ENCODE measurements around the gene TSN.

The TSN gene

GRCh38 chr2:121793816-121794215 lies 38.4 kb downstream of the TSN start:
- H3K4me1 ChIP-seq (ENCODE audit: insufficient read depth, low read length, poor library complexity, severe bottlenecking): no peaks in the 10 kb centered on the region
- no peaks in the 10 kb centered on the region for H3K9me3 ChIP-seq (ENCODE audit: insufficient read depth, low read depth, low read length)
- no peaks in the 10 kb centered on the region for H3K79me2 ChIP-seq (ENCODE audit: insufficient read depth, low read length)
- H3K27me3 ChIP-seq (ENCODE audit: insufficient read depth, low read length, poor library complexity, severe bottlenecking): peaks cover 4% of the 10 kb centered on the region
- no peak overlapping the region for H3K4me3 ChIP-seq (ENCODE audit: low read length, poor library complexity, severe bottlenecking)
- no peaks in the 10 kb centered on the region for H3K9me2 ChIP-seq (replicated peaks; ENCODE audit: low read depth, low read length)
- no peak for TF ChIP-seq CTCF (conservative IDR thresholded peaks at IDR 0.05; ENCODE audit: low read length)
- TF ChIP-seq EZH2phosphoT487 (IDR thresholded peaks at IDR 0.05; ENCODE audit: borderline replicate concordance): no peak
- no peaks in the 10 kb centered on the region for H3F3A ChIP-seq (ENCODE audit: low read depth)
- no peaks in the 10 kb centered on the region for H3K36me3 ChIP-seq (ENCODE audit: insufficient read depth, low read length)
- no peaks in the 10 kb centered on the region for H4K20me1 ChIP-seq (ENCODE audit: insufficient read depth, low read length, poor library complexity, severe bottlenecking)
- H2AFZ ChIP-seq (ENCODE audit: low read length): no peak overlapping the region
- H3K9ac ChIP-seq (ENCODE audit: low read depth, low read length, poor library complexity, severe bottlenecking): no peak overlapping the region
- no peak overlapping the region for H3K4me2 ChIP-seq (ENCODE audit: low read depth, low read length, poor library complexity, severe bottlenecking)

DNA sequence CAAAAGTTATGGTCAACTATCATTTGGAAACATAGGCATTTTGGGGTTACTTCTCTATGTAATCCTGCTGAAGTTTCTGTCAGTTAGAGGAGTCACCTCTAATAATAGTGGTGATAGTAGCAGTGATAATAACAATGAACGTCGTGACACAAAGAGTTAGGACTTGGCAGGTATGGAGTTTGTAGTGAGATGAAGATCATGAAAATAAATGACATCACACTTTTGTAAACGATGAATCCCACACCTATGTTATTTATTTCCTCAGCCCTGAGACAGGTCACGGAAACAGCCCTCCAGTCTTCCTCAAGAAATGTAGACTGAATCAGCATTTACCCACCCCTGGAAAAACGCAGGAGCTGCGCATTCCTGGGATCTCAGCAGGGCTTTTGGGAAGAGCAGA lies 38.8 kb downstream of the TSN start:
- Histone ChIP-seq H3K36me3 (ENCODE audit: insufficient read depth, low read length) (no peaks in the 10 kb centered on the region), H2AFZ (ENCODE audit: low read length) (no peak overlapping the region), H3F3A (ENCODE audit: low read depth) (no peaks in the 10 kb centered on the region), H3K9me3 (ENCODE audit: insufficient read depth, low read depth, low read length) (no peaks in the 10 kb centered on the region), H3K4me1 (ENCODE audit: insufficient read depth, low read length, poor library complexity, severe bottlenecking) (no peaks in the 10 kb centered on the region), H3K4me2 (ENCODE audit: low read depth, low read length, poor library complexity, severe bottlenecking) (no peak overlapping the region), H3K9me2 (replicated peaks; ENCODE audit: low read depth, low read length) (no peaks in the 10 kb centered on the region), H3K9ac (ENCODE audit: low read depth, low read length, poor library complexity, severe bottlenecking) (no peak overlapping the region), H3K27me3 (ENCODE audit: insufficient read depth, low read length, poor library complexity, severe bottlenecking) (peaks cover 4% of the 10 kb centered on the region), H3K4me3 (ENCODE audit: low read length, poor library complexity, severe bottlenecking) (no peak overlapping the region), H3K79me2 (ENCODE audit: insufficient read depth, low read length) (no peaks in the 10 kb centered on the region), H4K20me1 (ENCODE audit: insufficient read depth, low read length, poor library complexity, severe bottlenecking) (no peaks in the 10 kb centered on the region)
- TF ChIP-seq CTCF (conservative IDR thresholded peaks at IDR 0.05; ENCODE audit: low read length) (no peak), EZH2phosphoT487 (IDR thresholded peaks at IDR 0.05; ENCODE audit: borderline replicate concordance) (no peak)

DNA sequence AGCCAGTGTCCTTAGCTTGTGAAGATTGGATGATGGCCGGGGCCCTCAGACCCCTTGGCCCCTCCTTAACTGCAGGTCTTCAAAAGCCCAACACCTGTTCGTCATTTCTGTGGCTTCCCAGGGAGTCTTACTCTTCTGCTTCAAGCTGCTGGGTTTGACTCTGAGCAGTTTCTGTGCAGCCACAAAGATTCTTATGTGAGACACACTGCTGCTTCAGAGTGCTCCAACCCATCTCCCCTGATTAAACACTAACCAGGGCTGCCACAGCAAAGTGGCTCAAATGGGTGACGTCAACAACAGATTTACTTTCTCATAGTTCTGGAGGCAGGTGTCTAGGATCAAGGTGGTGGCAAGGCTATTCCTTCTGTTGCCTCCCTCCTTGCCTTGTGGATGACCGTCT lies 40.8 kb downstream of the TSN start:
- no peaks in the 10 kb centered on the region for H3K9me2 ChIP-seq (replicated peaks; ENCODE audit: low read depth, low read length)
- H3K27me3 ChIP-seq (ENCODE audit: insufficient read depth, low read length, poor library complexity, severe bottlenecking): peaks cover 4% of the 10 kb centered on the region
- H3K4me1 ChIP-seq (ENCODE audit: insufficient read depth, low read length, poor library complexity, severe bottlenecking): no peaks in the 10 kb centered on the region
- TF ChIP-seq CTCF (conservative IDR thresholded peaks at IDR 0.05; ENCODE audit: low read length) (no peak), EZH2phosphoT487 (IDR thresholded peaks at IDR 0.05; ENCODE audit: borderline replicate concordance) (no peak)
- no peak overlapping the region for H2AFZ ChIP-seq (ENCODE audit: low read length)
- no peaks in the 10 kb centered on the region for H4K20me1 ChIP-seq (ENCODE audit: insufficient read depth, low read length, poor library complexity, severe bottlenecking)
- H3K9me3 ChIP-seq (ENCODE audit: insufficient read depth, low read depth, low read length): no peaks in the 10 kb centered on the region
- no peak overlapping the region for H3K4me2 ChIP-seq (ENCODE audit: low read depth, low read length, poor library complexity, severe bottlenecking)
- H3F3A ChIP-seq (ENCODE audit: low read depth): no peaks in the 10 kb centered on the region
- no peaks in the 10 kb centered on the region for H3K36me3 ChIP-seq (ENCODE audit: insufficient read depth, low read length)
- no peaks in the 10 kb centered on the region for H3K79me2 ChIP-seq (ENCODE audit: insufficient read depth, low read length)
- H3K9ac ChIP-seq (ENCODE audit: low read depth, low read length, poor library complexity, severe bottlenecking): no peak overlapping the region
- H3K4me3 ChIP-seq (ENCODE audit: low read length, poor library complexity, severe bottlenecking): no peak overlapping the region

Measured in Loucy (cell line).